HepG2 (cell line): ENCODE results near the gene GYS1. TPM values are rescaled to one million over a fixed set of nuclear protein-coding genes. Genes with fewer than 3 reads are reported as not detected.

Experiments
- ATAC-seq: fragments of 200-7000 bp; cut with Tn5 transposase; 3 replicates; pipeline ENCODE4 v1.9.1; 2020; ENCODE audit warnings: mild to moderate bottlenecking, moderate library complexity
- BruUV-seq: library from RNA; stranded (reverse); fragments of 400-500 nt; replicated peaks from 2 replicates; lab custom pipeline; 2021; lab: Mats Ljungman, UMichigan
- CTCF ChIA-PET: fragments of 300-600 bp; formaldehyde crosslinking; extraction: SDS; loops from one replicate; lab custom pipeline; 2021; ENCODE audit warnings: low total read pairs, inconsistent platforms, low intra/inter-chr PET ratio; lab: Yijun Ruan, JAX
- POLR2A ChIA-PET: fragments of 350-600 bp; sonication (Branson Sonifier 250); formaldehyde crosslinking; loops from one replicate; lab custom pipeline; 2020; ENCODE audit warnings: antibody characterized with exemption, inconsistent platforms; lab: Yijun Ruan, JAX
- DNase-seq: peaks from one replicate; pipeline ENCODE4 v3.0.0-alpha.2; 2015; ENCODE audit warnings: low spot score
- FAIRE-seq: peaks from 3 replicates; lab custom pipeline; 2011; peaks lifted over from hg19 to GRCh38; lab: Jason Lieb, UNC
- H2AFZ ChIP-seq: one replicate; pipeline ENCODE4 v1.6.1; 2011; ENCODE audit warnings: low read length, inconsistent platforms
- H3K27ac ChIP-seq: fragments of 300-600 bp; 3 replicates; pipeline ENCODE4 v1.8.0; 2011; ENCODE audit warnings: mixed run types, mild to moderate bottlenecking, mixed read lengths, low read length, inconsistent platforms; ENCODE audit not compliant: insufficient read depth; ENCODE audit errors: extremely low read length
- H3K27me3 ChIP-seq, 2 experiments: fragments of 200-600 bp in 1 of 2; 2 replicates in 1 of 2; 3 replicates in 1 of 2; pipeline versions ENCODE4 v1.6.0 to v1.8.0; 2011; ENCODE audit warnings: low read length in 2 of 2, mild to moderate bottlenecking in 2 of 2, moderate library complexity in 2 of 2, inconsistent platforms in 1 of 2; ENCODE audit not compliant: insufficient read depth in 2 of 2, control insufficient read depth in 1 of 2
- H3K36me3 ChIP-seq, 2 experiments: fragments of 200-600 bp in 1 of 2; replicated peaks in 1 of 2; 2 replicates in 1 of 2; 3 replicates in 1 of 2; pipeline versions ENCODE4 v1.5.1 to v1.8.0; 2011; ENCODE audit warnings: low read length in 2 of 2, inconsistent platforms in 1 of 2; ENCODE audit not compliant: insufficient read depth in 2 of 2, control insufficient read depth in 1 of 2
- H3K4me1 ChIP-seq: 2 replicates; pipeline ENCODE4 v1.5.1; 2012; ENCODE audit warnings: low read length, inconsistent platforms; ENCODE audit not compliant: insufficient read depth
- H3K4me2 ChIP-seq: 2 replicates; pipeline ENCODE4 v1.6.0; 2011; ENCODE audit warnings: low read depth, low read length, inconsistent platforms
- H3K4me3 ChIP-seq, 3 experiments: fragments of 200-600 bp in 1 of 3; sonication (generic), shearing (Covaris generic) in 1 of 3; replicated peaks in 1 of 3; 2 replicates each; pipeline ENCODE4 v1.5.1; 2011 to 2016; ENCODE audit warnings: low read length in 3 of 3, inconsistent platforms in 2 of 3, low read depth in 2 of 3, mild to moderate bottlenecking in 2 of 3, control low read depth in 1 of 3, mixed read lengths in 1 of 3; ENCODE audit not compliant: insufficient read depth in 1 of 3
- H3K79me2 ChIP-seq: one replicate; pipeline ENCODE4 v1.6.1; 2011; ENCODE audit warnings: low read length, inconsistent platforms; ENCODE audit not compliant: insufficient read depth
- H3K9ac ChIP-seq: 2 replicates; pipeline ENCODE4 v1.6.0; 2011; ENCODE audit warnings: mild to moderate bottlenecking, low read depth, low read length, inconsistent platforms; ENCODE audit not compliant: insufficient read depth
- H3K9me3 ChIP-seq: 2 replicates; pipeline ENCODE4 v1.5.1; 2012; ENCODE audit warnings: mild to moderate bottlenecking, low read length
- H4K20me1 ChIP-seq: 2 replicates; pipeline ENCODE4 v1.6.0; 2011; ENCODE audit warnings: inconsistent platforms, mild to moderate bottlenecking, low read length, moderate library complexity; ENCODE audit not compliant: insufficient read depth
- FOXA3 ChIP-seq: IDR thresholded peaks from 2 replicates; pipeline ENCODE4 v1.6.1; 2016; ENCODE audit warnings: missing genetic modification reagents, missing compliant biosample characterization
- PTBP1 ChIP-seq: fragments of 200-400 bp; formaldehyde crosslinking; IDR thresholded peaks from 2 replicates; pipeline ENCODE4 v1.6.1; 2018; ENCODE audit warnings: low read length, low read depth; ENCODE audit not compliant: poor library complexity, severe bottlenecking
- RAD21 ChIP-seq: fragments of 450-650 bp; formaldehyde crosslinking; IDR thresholded peaks from 2 replicates; pipeline ENCODE4 v1.5.0; 2020; ENCODE audit warnings: mild to moderate bottlenecking
- RFXAP ChIP-seq: sonication (generic); formaldehyde crosslinking; IDR thresholded peaks from 2 replicates; pipeline ENCODE4 v1.4.0; 2020; ENCODE audit warnings: missing genetic modification reagents, borderline replicate concordance
- RORA ChIP-seq: sonication (generic); formaldehyde crosslinking; IDR thresholded peaks from 2 replicates; pipeline ENCODE4 v1.5.0; 2020; ENCODE audit warnings: mild to moderate bottlenecking, missing genetic modification reagents, moderate library complexity
- SSRP1 ChIP-seq: IDR thresholded peaks from 2 replicates; pipeline ENCODE4 v1.6.1; 2016; ENCODE audit warnings: control low read depth
- XRCC5 ChIP-seq: fragments of 200-400 bp; formaldehyde crosslinking; optimal IDR thresholded peaks from 2 replicates; pipeline ENCODE3; 2017; ENCODE audit warnings: mild to moderate bottlenecking, low read length
- ZBTB21 ChIP-seq: sonication (generic); formaldehyde crosslinking; IDR thresholded peaks from 2 replicates; pipeline ENCODE4 v1.4.0; 2020; ENCODE audit warnings: missing genetic modification reagents
- ZFP36L2 ChIP-seq: sonication (generic); formaldehyde crosslinking; IDR thresholded peaks from 2 replicates; pipeline ENCODE4 v1.4.0; 2020; ENCODE audit warnings: missing genetic modification reagents
- ZFP91 ChIP-seq: sonication (generic); formaldehyde crosslinking; IDR thresholded peaks from 2 replicates; pipeline ENCODE4 v1.9.0; 2022; ENCODE audit warnings: missing genetic modification reagents, mild to moderate bottlenecking, borderline replicate concordance
- ZNF556 ChIP-seq: sonication (generic); formaldehyde crosslinking; IDR thresholded peaks from 2 replicates; pipeline ENCODE4 v1.4.0; 2020; ENCODE audit warnings: mild to moderate bottlenecking, missing genetic modification reagents, borderline replicate concordance
- ZNF766 ChIP-seq: sonication (generic); formaldehyde crosslinking; IDR thresholded peaks from 2 replicates; pipeline ENCODE4 v1.5.0; 2020; ENCODE audit warnings: missing genetic modification reagents, borderline replicate concordance
- WGBS: methylation state at CpG from one replicate; pipeline ENCODE4 v1.1.6; 2017; ENCODE audit warnings: low lambda C conversion rate; 5-methylcytosine and 5-hydroxymethylcytosine counted together
- in situ Hi-C: cut with HindIII; loops from 2 replicates; pipeline ENCODE4 v1.10.0; 2017; ENCODE audit warnings: low pct_unique_long_range_greater_than_20kb; ENCODE audit not compliant: extremely low pct_ligation_motif_present
- intact Hi-C: fragments of 100-400 bp; cut with micrococcal nuclease; formaldehyde crosslinking; loops from one replicate; pipeline ENCODE4 v1.10.0; 2022; ENCODE audit not compliant: unreplicated experiment
- polyA plus RNA-seq, 8 experiments: library from polyadenylated mRNA; depleted of rRNA in 3 of 8; stranded (reverse) in 7 of 8; unstranded in 1 of 8; fragments of >200 nt; fragmentation: Illumina TruSeq in 4 of 8; extraction: Trizol in 4 of 8; gene quantifications; 2 replicates each; pipeline versions ENCODE4 v1.2.1 to v1.2.3, GENCODE V29; 2011 to 2016; ENCODE audit warnings: low read depth in 4 of 8, missing spikeins in 1 of 8, mixed read lengths in 1 of 8; ENCODE audit not compliant: insufficient read depth in 1 of 8
- total RNA-seq, 5 experiments: library from RNA; depleted of rRNA; stranded (reverse); fragments of >200 nt; fragmentation: Illumina TruSeq; extraction: Trizol; gene quantifications; 2 replicates each; pipeline ENCODE4 v1.2.3, GENCODE V29; 2016; ENCODE audit warnings: low read depth in 1 of 5
- TF ChIP-seq, protein P1 (sequence below): sonication (generic); formaldehyde crosslinking; IDR thresholded peaks from 2 replicates; pipeline ENCODE4 v1.5.1; 2020; ENCODE audit warnings: mild to moderate bottlenecking, missing genetic modification reagents, moderate library complexity
- TF ChIP-seq, protein P2 (sequence below): sonication (generic); formaldehyde crosslinking; IDR thresholded peaks from 2 replicates; pipeline ENCODE4 v1.4.0; 2020; ENCODE audit warnings: missing genetic modification reagents

The GYS1 gene
- total and polyA plus RNA-seq, 2 of the 13 experiments (the other 11 are each of a cell fraction or from before 2014, with no cell fraction given) = 18.4 to 42.1 TPM

- Histone ChIP-seq H3K27me3 (peaks cover 0 to 25% of the 10 kb centered on the region in 2 experiments; a peak in 3 of 5 replicates), H4K20me1 (no peaks in the 10 kb centered on the region), H3K9ac (0 out of 2 replicates have a peak overlapping the region, but pooled peaks have one; percentile 54), H3K9me3 (no peaks in the 10 kb centered on the region), H3K79me2 (no peaks in the 10 kb centered on the region), H3K4me3 (peak overlapping the region in 2 of 3 experiments; percentile 10 to 63; a peak in 3 of 6 replicates), H3K36me3 (peaks cover 4 to 19% of the 10 kb centered on the region in 2 experiments; a peak in 4 of 5 replicates), H3K4me2 (peak overlapping the region; percentile 98), H2AFZ (no peak overlapping the region), H3K27ac (no peak overlapping the region), H3K4me1 (peaks cover 27% of the 10 kb centered on the region)
- WGBS = 38% methylated on average over 23 of the region's 62 CpGs
- ChIA-PET CTCF (no interaction called here), POLR2A (interaction anchor here (2.9 kb wide), 1 partner anchor 24 kb away, joined by 21 read pairs; the partner anchor contains the start of genes GYS1 and RUVBL2)
- intact Hi-C loops (no loop called here), in situ Hi-C loops (no loop called here)
- DNase-seq = peak; percentile 41
- FAIRE-seq = no peak
- no TSS peak for BruUV-seq
- ATAC-seq = peak; percentile 82
- TF ChIP-seq RFXAP (CRISPR knock-in tag) = 0 out of 2 replicates have a peak, but pooled peaks have one; percentile 23
- no peak for TF ChIP-seq RORA (CRISPR knock-in tag)
- no peak for TF ChIP-seq ZBTB21 (CRISPR knock-in tag)
- 0 out of 2 replicates have a peak, but pooled peaks have one; percentile 23 for TF ChIP-seq ZNF766 (CRISPR knock-in tag)
- TF ChIP-seq FOXA3 (CRISPR knock-in tag) = peak; percentile 7; the same call in 1 of the 2 replicates
- TF ChIP-seq ZFP91 (CRISPR knock-in tag) = 0 out of 2 replicates have a peak, but pooled peaks have one; percentile 24
- TF ChIP-seq, protein P1, sequence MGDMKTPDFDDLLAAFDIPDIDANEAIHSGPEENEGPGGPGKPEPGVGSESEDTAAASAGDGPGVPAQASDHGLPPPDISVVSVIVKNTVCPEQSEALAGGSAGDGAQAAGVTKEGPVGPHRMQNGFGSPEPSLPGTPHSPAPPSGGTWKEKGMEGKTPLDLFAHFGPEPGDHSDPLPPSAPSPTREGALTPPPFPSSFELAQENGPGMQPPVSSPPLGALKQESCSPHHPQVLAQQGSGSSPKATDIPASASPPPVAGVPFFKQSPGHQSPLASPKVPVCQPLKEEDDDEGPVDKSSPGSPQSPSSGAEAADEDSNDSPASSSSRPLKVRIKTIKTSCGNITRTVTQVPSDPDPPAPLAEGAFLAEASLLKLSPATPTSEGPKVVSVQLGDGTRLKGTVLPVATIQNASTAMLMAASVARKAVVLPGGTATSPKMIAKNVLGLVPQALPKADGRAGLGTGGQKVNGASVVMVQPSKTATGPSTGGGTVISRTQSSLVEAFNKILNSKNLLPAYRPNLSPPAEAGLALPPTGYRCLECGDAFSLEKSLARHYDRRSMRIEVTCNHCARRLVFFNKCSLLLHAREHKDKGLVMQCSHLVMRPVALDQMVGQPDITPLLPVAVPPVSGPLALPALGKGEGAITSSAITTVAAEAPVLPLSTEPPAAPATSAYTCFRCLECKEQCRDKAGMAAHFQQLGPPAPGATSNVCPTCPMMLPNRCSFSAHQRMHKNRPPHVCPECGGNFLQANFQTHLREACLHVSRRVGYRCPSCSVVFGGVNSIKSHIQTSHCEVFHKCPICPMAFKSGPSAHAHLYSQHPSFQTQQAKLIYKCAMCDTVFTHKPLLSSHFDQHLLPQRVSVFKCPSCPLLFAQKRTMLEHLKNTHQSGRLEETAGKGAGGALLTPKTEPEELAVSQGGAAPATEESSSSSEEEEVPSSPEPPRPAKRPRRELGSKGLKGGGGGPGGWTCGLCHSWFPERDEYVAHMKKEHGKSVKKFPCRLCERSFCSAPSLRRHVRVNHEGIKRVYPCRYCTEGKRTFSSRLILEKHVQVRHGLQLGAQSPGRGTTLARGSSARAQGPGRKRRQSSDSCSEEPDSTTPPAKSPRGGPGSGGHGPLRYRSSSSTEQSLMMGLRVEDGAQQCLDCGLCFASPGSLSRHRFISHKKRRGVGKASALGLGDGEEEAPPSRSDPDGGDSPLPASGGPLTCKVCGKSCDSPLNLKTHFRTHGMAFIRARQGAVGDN (CRISPR knock-in tag) = peak; percentile 75
- TF ChIP-seq XRCC5 = peak; percentile 69
- no peak for TF ChIP-seq SSRP1 (CRISPR knock-in tag)
- TF ChIP-seq, protein P2, sequence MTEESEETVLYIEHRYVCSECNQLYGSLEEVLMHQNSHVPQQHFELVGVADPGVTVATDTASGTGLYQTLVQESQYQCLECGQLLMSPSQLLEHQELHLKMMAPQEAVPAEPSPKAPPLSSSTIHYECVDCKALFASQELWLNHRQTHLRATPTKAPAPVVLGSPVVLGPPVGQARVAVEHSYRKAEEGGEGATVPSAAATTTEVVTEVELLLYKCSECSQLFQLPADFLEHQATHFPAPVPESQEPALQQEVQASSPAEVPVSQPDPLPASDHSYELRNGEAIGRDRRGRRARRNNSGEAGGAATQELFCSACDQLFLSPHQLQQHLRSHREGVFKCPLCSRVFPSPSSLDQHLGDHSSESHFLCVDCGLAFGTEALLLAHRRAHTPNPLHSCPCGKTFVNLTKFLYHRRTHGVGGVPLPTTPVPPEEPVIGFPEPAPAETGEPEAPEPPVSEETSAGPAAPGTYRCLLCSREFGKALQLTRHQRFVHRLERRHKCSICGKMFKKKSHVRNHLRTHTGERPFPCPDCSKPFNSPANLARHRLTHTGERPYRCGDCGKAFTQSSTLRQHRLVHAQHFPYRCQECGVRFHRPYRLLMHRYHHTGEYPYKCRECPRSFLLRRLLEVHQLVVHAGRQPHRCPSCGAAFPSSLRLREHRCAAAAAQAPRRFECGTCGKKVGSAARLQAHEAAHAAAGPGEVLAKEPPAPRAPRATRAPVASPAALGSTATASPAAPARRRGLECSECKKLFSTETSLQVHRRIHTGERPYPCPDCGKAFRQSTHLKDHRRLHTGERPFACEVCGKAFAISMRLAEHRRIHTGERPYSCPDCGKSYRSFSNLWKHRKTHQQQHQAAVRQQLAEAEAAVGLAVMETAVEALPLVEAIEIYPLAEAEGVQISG (CRISPR knock-in tag) = peak; percentile 53
- TF ChIP-seq PTBP1 = no peak
- peak; percentile 56 for TF ChIP-seq RAD21 (CRISPR knock-in tag)
- TF ChIP-seq ZFP36L2 = no peak
- no peak for TF ChIP-seq ZNF556 (CRISPR knock-in tag)
Observed at GRCh38 chr19:49017666-49018351, 24.7 kb upstream of the GYS1 start.
